ENCODE results near the gene MRPL17. TPM values are rescaled to one million over a fixed set of nuclear protein-coding genes. Genes with fewer than 3 reads are reported as not detected.

Gene MRPL17
- total and polyA plus RNA-seq, 4 donors: 14.0 to 21.8 (median 19.0) TPM

- TF ChIP-seq, protein P1, sequence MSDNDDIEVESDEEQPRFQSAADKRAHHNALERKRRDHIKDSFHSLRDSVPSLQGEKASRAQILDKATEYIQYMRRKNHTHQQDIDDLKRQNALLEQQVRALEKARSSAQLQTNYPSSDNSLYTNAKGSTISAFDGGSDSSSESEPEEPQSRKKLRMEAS (IDR thresholded peaks at IDR 0.05): no peak
- no peak for TF ChIP-seq YY1 (IDR thresholded peaks at IDR 0.05)
- TF ChIP-seq, protein P2, sequence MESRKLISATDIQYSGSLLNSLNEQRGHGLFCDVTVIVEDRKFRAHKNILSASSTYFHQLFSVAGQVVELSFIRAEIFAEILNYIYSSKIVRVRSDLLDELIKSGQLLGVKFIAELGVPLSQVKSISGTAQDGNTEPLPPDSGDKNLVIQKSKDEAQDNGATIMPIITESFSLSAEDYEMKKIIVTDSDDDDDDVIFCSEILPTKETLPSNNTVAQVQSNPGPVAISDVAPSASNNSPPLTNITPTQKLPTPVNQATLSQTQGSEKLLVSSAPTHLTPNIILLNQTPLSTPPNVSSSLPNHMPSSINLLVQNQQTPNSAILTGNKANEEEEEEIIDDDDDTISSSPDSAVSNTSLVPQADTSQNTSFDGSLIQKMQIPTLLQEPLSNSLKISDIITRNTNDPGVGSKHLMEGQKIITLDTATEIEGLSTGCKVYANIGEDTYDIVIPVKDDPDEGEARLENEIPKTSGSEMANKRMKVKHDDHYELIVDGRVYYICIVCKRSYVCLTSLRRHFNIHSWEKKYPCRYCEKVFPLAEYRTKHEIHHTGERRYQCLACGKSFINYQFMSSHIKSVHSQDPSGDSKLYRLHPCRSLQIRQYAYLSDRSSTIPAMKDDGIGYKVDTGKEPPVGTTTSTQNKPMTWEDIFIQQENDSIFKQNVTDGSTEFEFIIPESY (IDR thresholded peaks at IDR 0.05): no peak
- TF ChIP-seq SP1 (IDR thresholded peaks at IDR 0.05): no peak
- TF ChIP-seq RXRA (IDR thresholded peaks at IDR 0.05): no peak
- TF ChIP-seq GABPA (IDR thresholded peaks at IDR 0.05 in 1 of 2, conservative IDR thresholded peaks at IDR 0.05 in 1 of 2): no peak
Measured at GRCh38 chr11:6681949-6682348, 1.2 kb downstream of the MRPL17 start (continued).

- H3K4me1 ChIP-seq (ENCODE audit: control insufficient read depth in 4 of 4, insufficient read depth in 4 of 4, low read length in 3 of 4): peaks cover 2 to 13% (median 9%) of the 10 kb centered on the region in 4 donors
Measured at GRCh38 chr11:6681505-6681904, 1.6 kb downstream of the MRPL17 start.

DNA sequence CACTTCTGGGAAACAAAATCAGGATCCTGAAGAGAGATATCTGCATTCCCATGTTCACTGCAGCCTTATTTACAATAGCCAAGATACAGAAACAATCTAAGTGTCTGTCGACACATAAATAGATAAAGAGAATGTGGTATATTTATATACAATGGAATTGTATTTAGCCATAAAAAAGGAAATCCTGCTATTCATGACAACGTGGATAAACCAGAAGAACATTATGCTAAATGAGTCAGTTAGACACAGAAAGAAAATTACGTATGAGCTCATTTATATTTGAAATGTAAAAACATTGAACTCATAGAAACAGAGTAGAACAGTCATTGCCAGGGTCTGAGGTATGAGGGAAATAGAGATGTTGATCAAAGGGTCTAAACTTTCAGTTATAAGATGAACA, 6.1 kb downstream of the MRPL17 start:
- Histone ChIP-seq H3K27ac (ENCODE audit: low read depth in 1 of 2, low read length in 2 of 2) (no peak overlapping the region), H3K27me3 (ENCODE audit: control insufficient read depth in 4 of 4, insufficient read depth in 4 of 4, low read length in 3 of 4) (no peaks in the 10 kb centered on the region), H3K9me3 (ENCODE audit: control insufficient read depth in 4 of 4, low read length in 3 of 4) (no peaks in the 10 kb centered on the region), H3K4me1 (ENCODE audit: control insufficient read depth in 4 of 4, insufficient read depth in 4 of 4, low read length in 3 of 4) (peaks cover 2 to 3% (median 3%) of the 10 kb centered on the region in 4 donors), H3K36me3 (ENCODE audit: control insufficient read depth in 4 of 4, insufficient read depth in 3 of 4, low read depth in 1 of 4, low read length in 3 of 4) (peaks cover 0 to 4% (median 3%) of the 10 kb centered on the region in 4 donors), H3K4me3 (ENCODE audit: low read depth in 1 of 3, low read length in 3 of 3) (no peak overlapping the region), H3K9ac (ENCODE audit: low read depth in 1 of 2, low read length in 2 of 2) (no peak overlapping the region)
- no peak for DNase-seq (ENCODE audit: low spot score)
- 75% methylated on average over 3 of the region's 3 CpGs for WGBS
- TF ChIP-seq, protein P3, sequence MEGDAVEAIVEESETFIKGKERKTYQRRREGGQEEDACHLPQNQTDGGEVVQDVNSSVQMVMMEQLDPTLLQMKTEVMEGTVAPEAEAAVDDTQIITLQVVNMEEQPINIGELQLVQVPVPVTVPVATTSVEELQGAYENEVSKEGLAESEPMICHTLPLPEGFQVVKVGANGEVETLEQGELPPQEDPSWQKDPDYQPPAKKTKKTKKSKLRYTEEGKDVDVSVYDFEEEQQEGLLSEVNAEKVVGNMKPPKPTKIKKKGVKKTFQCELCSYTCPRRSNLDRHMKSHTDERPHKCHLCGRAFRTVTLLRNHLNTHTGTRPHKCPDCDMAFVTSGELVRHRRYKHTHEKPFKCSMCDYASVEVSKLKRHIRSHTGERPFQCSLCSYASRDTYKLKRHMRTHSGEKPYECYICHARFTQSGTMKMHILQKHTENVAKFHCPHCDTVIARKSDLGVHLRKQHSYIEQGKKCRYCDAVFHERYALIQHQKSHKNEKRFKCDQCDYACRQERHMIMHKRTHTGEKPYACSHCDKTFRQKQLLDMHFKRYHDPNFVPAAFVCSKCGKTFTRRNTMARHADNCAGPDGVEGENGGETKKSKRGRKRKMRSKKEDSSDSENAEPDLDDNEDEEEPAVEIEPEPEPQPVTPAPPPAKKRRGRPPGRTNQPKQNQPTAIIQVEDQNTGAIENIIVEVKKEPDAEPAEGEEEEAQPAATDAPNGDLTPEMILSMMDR (IDR thresholded peaks at IDR 0.05; ENCODE audit: low read depth, low read length, missing input control): no peak
- TF ChIP-seq RAD21 (IDR thresholded peaks at IDR 0.05) (no peak), SP1 (IDR thresholded peaks at IDR 0.05) (no peak), FOXA2 (IDR thresholded peaks at IDR 0.05) (no peak), RXRA (IDR thresholded peaks at IDR 0.05) (no peak), JUND (IDR thresholded peaks at IDR 0.05) (no peak), REST (IDR thresholded peaks at IDR 0.05) (no peak), NR2F2 (IDR thresholded peaks at IDR 0.05) (no peak), YY1 (IDR thresholded peaks at IDR 0.05) (no peak), EGR1 (IDR thresholded peaks at IDR 0.05; ENCODE audit: low read depth in 2 of 2) (no peak), GABPA (IDR thresholded peaks at IDR 0.05 in 1 of 2, conservative IDR thresholded peaks at IDR 0.05 in 1 of 2) (no peak), TAF1 (conservative IDR thresholded peaks at IDR 0.05) (no peak), FOXA1 (IDR thresholded peaks at IDR 0.05) (no peak)
- TF ChIP-seq, protein P2 (IDR thresholded peaks at IDR 0.05): no peak
- TF ChIP-seq, protein P1 (IDR thresholded peaks at IDR 0.05): no peak

More at GRCh38 chr11:6681505-6681904, 1.6 kb downstream of the MRPL17 start:
- no peak overlapping the region for H3K9ac ChIP-seq (ENCODE audit: low read depth in 1 of 2, low read length in 2 of 2)
- H3K27ac ChIP-seq (ENCODE audit: low read depth in 1 of 2, low read length in 2 of 2): no peak overlapping the region
- H3K9me3 ChIP-seq (ENCODE audit: control insufficient read depth in 4 of 4, low read length in 3 of 4): no peaks in the 10 kb centered on the region
- DNase-seq (ENCODE audit: low spot score): no peak
- no peaks in the 10 kb centered on the region for H3K27me3 ChIP-seq (ENCODE audit: control insufficient read depth in 4 of 4, insufficient read depth in 4 of 4, low read length in 3 of 4)
- no peak for TF ChIP-seq TAF1 (conservative IDR thresholded peaks at IDR 0.05)
- no peak for TF ChIP-seq FOXA1 (IDR thresholded peaks at IDR 0.05)
- TF ChIP-seq NR2F2 (IDR thresholded peaks at IDR 0.05): peak; percentile 0
- TF ChIP-seq JUND (IDR thresholded peaks at IDR 0.05): no peak
- no peak for TF ChIP-seq GABPA (IDR thresholded peaks at IDR 0.05 in 1 of 2, conservative IDR thresholded peaks at IDR 0.05 in 1 of 2)
- TF ChIP-seq RAD21 (IDR thresholded peaks at IDR 0.05): no peak
- no peak for TF ChIP-seq ATF3 (IDR thresholded peaks at IDR 0.05)
- TF ChIP-seq FOXA2 (IDR thresholded peaks at IDR 0.05): no peak
- peaks cover 0 to 4% (median 3%) of the 10 kb centered on the region in 4 donors for H3K36me3 ChIP-seq (ENCODE audit: control insufficient read depth in 4 of 4, insufficient read depth in 3 of 4, low read depth in 1 of 4, low read length in 3 of 4)
- WGBS: 68% methylated on average over 1 of the region's 1 CpG
- no peak overlapping the region for H3K4me3 ChIP-seq (ENCODE audit: low read depth in 1 of 3, low read length in 3 of 3)

All from liver (tissue), 9 donors.